H9 (cell line): ENCODE results near the gene MCF2L. TPM values are rescaled to one million over a fixed set of nuclear protein-coding genes. Genes with fewer than 3 reads are reported as not detected.

Experiments used
- DNase-seq: peaks from one replicate; pipeline ENCODE4 v3.0.0-alpha.2; 2017
- H2AFZ ChIP-seq: one replicate; pipeline ENCODE4 v1.6.1; 2013; ENCODE audit warnings: mild to moderate bottlenecking, low read length, control low read depth, moderate library complexity
- H2AK5ac ChIP-seq: 2 replicates; pipeline ENCODE4 v1.6.1; 2013; ENCODE audit warnings: low read length, control low read depth, mixed read lengths; ENCODE audit not compliant: insufficient read length
- H2BK120ac ChIP-seq: one replicate; pipeline ENCODE4 v1.6.1; 2013; ENCODE audit warnings: low read depth, mild to moderate bottlenecking, low read length, control low read depth, inconsistent platforms; ENCODE audit not compliant: poor library complexity, severe bottlenecking
- H2BK12ac ChIP-seq: 2 replicates; pipeline ENCODE4 v1.6.1; 2013; ENCODE audit warnings: low read length, control low read depth, mixed read lengths, low read depth; ENCODE audit not compliant: insufficient read length
- H2BK15ac ChIP-seq: 2 replicates; pipeline ENCODE4 v1.6.1; 2013; ENCODE audit warnings: low read depth, low read length, control low read depth
- H2BK20ac ChIP-seq: one replicate; pipeline ENCODE4 v1.6.1; 2013; ENCODE audit warnings: low read depth, mild to moderate bottlenecking, low read length, control low read depth, inconsistent platforms; ENCODE audit not compliant: poor library complexity, severe bottlenecking
- H2BK5ac ChIP-seq: 2 replicates; pipeline ENCODE4 v1.6.1; 2013; ENCODE audit warnings: low read length, control low read depth, mixed read lengths; ENCODE audit not compliant: insufficient read length
- H3K14ac ChIP-seq: 2 replicates; pipeline ENCODE4 v1.6.1; 2013; ENCODE audit warnings: low read length, control low read depth; ENCODE audit not compliant: insufficient read depth
- H3K18ac ChIP-seq: 2 replicates; pipeline ENCODE4 v1.6.1; 2013; ENCODE audit warnings: low read depth, mild to moderate bottlenecking, mixed read lengths, low read length, control low read depth; ENCODE audit not compliant: insufficient read length
- H3K23ac ChIP-seq: 2 replicates; pipeline ENCODE4 v1.6.1; 2013; ENCODE audit warnings: low read length, control low read depth, mixed read lengths, low read depth; ENCODE audit not compliant: insufficient read length
- H3K23me2 ChIP-seq: 2 replicates; pipeline ENCODE4 v1.6.1; 2013; ENCODE audit warnings: low read depth, mild to moderate bottlenecking, mixed read lengths, low read length, control low read depth; ENCODE audit not compliant: insufficient read length, poor library complexity, severe bottlenecking
- H3K27ac ChIP-seq: 2 replicates; pipeline ENCODE4 v1.5.1; 2013; ENCODE audit warnings: low read length, control low read depth, mixed read lengths, low read depth; ENCODE audit not compliant: insufficient read length
- H3K27me3 ChIP-seq: 2 replicates; pipeline ENCODE4 v1.6.1; 2013; ENCODE audit warnings: low read length, control low read depth, inconsistent platforms; ENCODE audit not compliant: insufficient read depth
- H3K4ac ChIP-seq: 2 replicates; pipeline ENCODE4 v1.6.1; 2013; ENCODE audit warnings: low read depth, mild to moderate bottlenecking, control low read depth, inconsistent platforms, low read length, moderate library complexity
- H3K4me1 ChIP-seq: 2 replicates; pipeline ENCODE4 v1.6.1; 2013; ENCODE audit warnings: low read length, control low read depth, inconsistent platforms; ENCODE audit not compliant: insufficient read depth
- H3K4me2 ChIP-seq: 2 replicates; pipeline ENCODE4 v1.6.1; 2013; ENCODE audit warnings: low read length, control low read depth, mixed read lengths; ENCODE audit not compliant: insufficient read length, insufficient read depth
- H3K56ac ChIP-seq: 2 replicates; pipeline ENCODE4 v1.6.1; 2013; ENCODE audit warnings: low read depth, mild to moderate bottlenecking, mixed read lengths, low read length, control low read depth; ENCODE audit not compliant: insufficient read length
- H3K79me1 ChIP-seq: 2 replicates; pipeline ENCODE4 v1.6.1; 2013; ENCODE audit warnings: low read depth, mild to moderate bottlenecking, moderate library complexity, low read length, control low read depth, inconsistent platforms; ENCODE audit not compliant: insufficient read depth, poor library complexity, severe bottlenecking
- H3K79me2 ChIP-seq: 2 replicates; pipeline ENCODE4 v1.6.1; 2013; ENCODE audit warnings: low read length, control low read depth, inconsistent platforms; ENCODE audit not compliant: insufficient read depth
- H3K9ac ChIP-seq: 2 replicates; pipeline ENCODE4 v1.6.1; 2013; ENCODE audit warnings: low read length, control low read depth, mixed read lengths; ENCODE audit not compliant: insufficient read length; ENCODE audit errors: extremely low read depth
- H3K9me3 ChIP-seq: one replicate; pipeline ENCODE4 v1.6.1; 2013; ENCODE audit warnings: low read depth, low read length, inconsistent platforms; ENCODE audit not compliant: control insufficient read depth
- H3T11ph ChIP-seq: one replicate; pipeline ENCODE4 v1.6.1; 2013; ENCODE audit warnings: mild to moderate bottlenecking, low read length, control low read depth, inconsistent platforms
- H4K20me1 ChIP-seq: one replicate; pipeline ENCODE4 v1.6.1; 2013; ENCODE audit not compliant: control insufficient read depth, insufficient read length, insufficient read depth
- H4K5ac ChIP-seq: 2 replicates; pipeline ENCODE4 v1.6.1; 2013; ENCODE audit warnings: low read depth, mild to moderate bottlenecking, mixed read lengths, low read length, control low read depth; ENCODE audit not compliant: insufficient read length
- H4K8ac ChIP-seq: replicated peaks from 2 replicates; pipeline ENCODE4 v1.6.1; 2013; ENCODE audit warnings: low read length, control low read depth, mixed read lengths, low read depth; ENCODE audit not compliant: insufficient read length
- H4K91ac ChIP-seq: 2 replicates; pipeline ENCODE4 v1.6.1; 2013; ENCODE audit warnings: low read depth, mild to moderate bottlenecking, moderate library complexity, mixed read lengths, low read length, control low read depth; ENCODE audit not compliant: insufficient read length
- H3K27ac Mint-ChIP-seq, 3 experiments: 2 replicates in 2 of 3; 3 replicates in 1 of 3; pipeline ENCODE4 v1.8.0; 2020 to 2021; ENCODE audit warnings: mixed read lengths in 3 of 3, mild to moderate bottlenecking in 1 of 3, moderate library complexity in 1 of 3
- H3K27me3 Mint-ChIP-seq: 2 replicates; pipeline ENCODE4 v1.8.0; 2021; ENCODE audit warnings: low read depth, mild to moderate bottlenecking, moderate library complexity, mixed read lengths
- H3K36me3 Mint-ChIP-seq, 3 experiments: 2 replicates in 2 of 3; 3 replicates in 1 of 3; pipeline ENCODE4 v1.8.0; 2020 to 2021; ENCODE audit warnings: low read depth in 3 of 3, mixed read lengths in 3 of 3; ENCODE audit not compliant: insufficient read depth in 1 of 3
- H3K4me1 Mint-ChIP-seq, 2 experiments: 2 replicates each; pipeline ENCODE4 v1.8.0; 2020; ENCODE audit warnings: mixed read lengths in 2 of 2
- H3K4me3 Mint-ChIP-seq, 2 experiments: 2 replicates in 1 of 2; 3 replicates in 1 of 2; pipeline ENCODE4 v1.8.0; 2020 to 2021; ENCODE audit warnings: mild to moderate bottlenecking in 2 of 2, mixed read lengths in 2 of 2, moderate library complexity in 1 of 2
- H3K9me3 Mint-ChIP-seq, 2 experiments: 2 replicates in 1 of 2; 3 replicates in 1 of 2; pipeline ENCODE4 v1.8.0; 2020; ENCODE audit warnings: mild to moderate bottlenecking in 2 of 2, mixed read lengths in 2 of 2, moderate library complexity in 1 of 2
- CTCF ChIP-seq: fragments of 200-600 bp; sonication (generic); conservative IDR thresholded peaks from 3 replicates; pipeline ENCODE4 v1.8.0; 2021; ENCODE audit warnings: antibody characterized with exemption, mild to moderate bottlenecking
- WGBS: extraction: QIAGEN DNeasy Blood & Tissue Kit; methylation state at CpG from one replicate; pipeline ENCODE4 v1.1.7; 2013; ENCODE audit warnings: missing lambda C conversion rate, low lambda C conversion rate, mixed read lengths; ENCODE audit not compliant: insufficient read length; ENCODE audit errors: extremely low coverage; 5-methylcytosine and 5-hydroxymethylcytosine counted together
- total RNA-seq: library from RNA; stranded (reverse); gene quantifications from 2 replicates; pipeline ENCODE4 v1.2.1, GENCODE V29; 2021

Gene MCF2L
- total RNA-seq, 1 experiment from 2014 or later: 18.5 TPM

- TF ChIP-seq CTCF: no peak
- no peak overlapping the region for H4K5ac ChIP-seq
- H3K27me3 ChIP-seq: peaks cover 2% of the 10 kb centered on the region; the same call in 1 of the 2 replicates
- H3K9me3 ChIP-seq: no peaks in the 10 kb centered on the region
- H3K4me3 Mint-ChIP-seq: no peak overlapping the region; a peak in 1 of 5 replicates
- H3K56ac ChIP-seq: no peak overlapping the region
- H2BK5ac ChIP-seq: no peak overlapping the region
- DNase-seq: peak; percentile 37
- no CpG with 5 or more reads among the region's 60 CpGs for WGBS
- no peak overlapping the region for H3K4me2 ChIP-seq
- no peak overlapping the region for H3K18ac ChIP-seq
- no peaks in the 10 kb centered on the region for H3K4me1 ChIP-seq
- no peak overlapping the region for H2BK15ac ChIP-seq
- H3T11ph ChIP-seq: no peak overlapping the region
- no peak overlapping the region for H2BK20ac ChIP-seq
- H3K23me2 ChIP-seq: no peaks in the 10 kb centered on the region
- no peak overlapping the region for H2BK120ac ChIP-seq
- H3K79me1 ChIP-seq: no peaks in the 10 kb centered on the region
- H3K27ac Mint-ChIP-seq: no peak overlapping the region
- no peak overlapping the region for H2AK5ac ChIP-seq
- H4K8ac ChIP-seq: no peak overlapping the region
- no peak overlapping the region for H2BK12ac ChIP-seq
- H3K14ac ChIP-seq: no peak overlapping the region
- H3K27ac ChIP-seq: no peak overlapping the region
- H3K4me1 Mint-ChIP-seq: peaks cover 5 to 11% of the 10 kb centered on the region in 2 experiments
- H3K23ac ChIP-seq: no peak overlapping the region
- H4K20me1 ChIP-seq: no peaks in the 10 kb centered on the region
- H3K4ac ChIP-seq: no peak overlapping the region
- H3K79me2 ChIP-seq: no peaks in the 10 kb centered on the region
- H3K36me3 Mint-ChIP-seq: no peaks in the 10 kb centered on the region
- no peak overlapping the region for H2AFZ ChIP-seq
- H3K9ac ChIP-seq: no peak overlapping the region
- no peaks in the 10 kb centered on the region for H3K9me3 Mint-ChIP-seq
- H4K91ac ChIP-seq: no peak overlapping the region
- H3K27me3 Mint-ChIP-seq: peaks cover 29% of the 10 kb centered on the region
Observed at GRCh38 chr13:113129921-113130750, 161.1 kb downstream of the MCF2L start.
